Measurements from ENCODE around the gene BRSK2. TPM values are rescaled to one million over a fixed set of nuclear protein-coding genes. Genes with fewer than 3 reads are reported as not detected.

BRSK2 gene
- total RNA-seq, 2 donors from 2014 or later: 0.17 to 0.33 TPM

DNA sequence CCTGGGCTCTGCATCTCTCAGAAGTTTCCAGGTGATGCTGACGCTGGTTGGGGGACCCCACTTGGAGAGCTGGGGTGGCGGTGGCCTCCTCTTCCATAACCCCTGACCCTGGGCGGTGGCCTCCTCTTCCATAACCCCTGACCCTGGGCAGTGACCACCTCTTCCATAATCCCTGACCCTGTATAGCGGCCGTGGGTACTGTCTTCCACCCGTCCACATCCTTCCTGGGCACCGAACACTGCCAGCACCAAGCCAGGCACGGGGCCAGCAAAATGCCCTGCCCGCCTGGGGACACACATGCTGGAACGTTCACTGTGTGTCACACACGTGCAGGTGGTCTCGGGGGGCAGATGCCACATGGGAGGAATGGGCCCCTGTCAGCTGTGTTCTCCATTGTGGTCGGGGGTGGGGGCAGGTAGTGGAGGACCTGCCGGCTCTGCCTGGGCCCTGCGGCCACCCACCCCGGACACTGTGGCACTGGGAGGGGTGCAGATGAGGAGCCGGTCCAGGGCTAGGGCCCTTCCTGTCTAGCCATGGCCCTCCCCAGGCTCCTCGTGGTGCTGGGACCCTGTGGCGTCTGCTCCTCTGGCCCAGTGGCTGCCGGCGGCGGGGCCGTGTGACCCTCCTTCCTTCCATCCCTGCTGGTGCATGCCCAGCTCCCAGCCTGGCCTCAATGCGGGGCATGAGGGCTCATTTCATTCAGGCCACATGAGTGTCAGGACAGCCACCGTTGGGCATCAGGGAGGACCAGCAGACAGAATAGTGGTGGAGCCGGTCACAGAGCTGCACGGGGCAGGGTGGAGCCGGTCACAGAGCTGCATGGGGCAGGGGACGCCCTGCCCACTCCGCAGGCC, 10.8 kb downstream of the BRSK2 start:
- no peak overlapping the region for H3K4me3 Mint-ChIP-seq
- no peaks in the 10 kb centered on the region for H3K9me3 Mint-ChIP-seq
- ATAC-seq (no peak), DNase-seq (ENCODE audit: low spot score) (no peak)
- no peaks in the 10 kb centered on the region for H3K4me1 Mint-ChIP-seq (ENCODE audit: low read depth in 2 of 2)
- no peak overlapping the region for H3K27ac Mint-ChIP-seq
- H3K36me3 Mint-ChIP-seq: no peaks in the 10 kb centered on the region
- H3K27me3 Mint-ChIP-seq: no peaks in the 10 kb centered on the region

DNA sequence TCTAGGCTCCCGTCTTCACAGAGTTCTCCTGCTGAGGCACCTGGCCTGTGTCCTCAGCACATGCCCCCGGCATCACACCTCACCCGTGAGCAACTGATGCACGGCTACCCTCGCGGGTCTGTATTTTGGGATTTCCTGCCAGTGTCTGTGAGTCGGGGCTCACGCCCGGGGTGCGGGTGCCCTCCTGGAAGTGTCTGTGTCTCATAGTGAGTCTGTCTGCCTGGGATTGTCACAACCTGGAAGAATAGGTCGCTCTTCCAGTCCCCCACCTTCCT, 11.4 kb downstream of the BRSK2 start:
- ATAC-seq (no peak), DNase-seq (ENCODE audit: low spot score) (no peak)
- Mint-ChIP-seq H3K27ac (no peak overlapping the region), H3K9me3 (no peaks in the 10 kb centered on the region), H3K27me3 (no peaks in the 10 kb centered on the region), H3K4me3 (no peak overlapping the region), H3K4me1 (ENCODE audit: low read depth in 2 of 2) (no peaks in the 10 kb centered on the region), H3K36me3 (no peaks in the 10 kb centered on the region)

DNA sequence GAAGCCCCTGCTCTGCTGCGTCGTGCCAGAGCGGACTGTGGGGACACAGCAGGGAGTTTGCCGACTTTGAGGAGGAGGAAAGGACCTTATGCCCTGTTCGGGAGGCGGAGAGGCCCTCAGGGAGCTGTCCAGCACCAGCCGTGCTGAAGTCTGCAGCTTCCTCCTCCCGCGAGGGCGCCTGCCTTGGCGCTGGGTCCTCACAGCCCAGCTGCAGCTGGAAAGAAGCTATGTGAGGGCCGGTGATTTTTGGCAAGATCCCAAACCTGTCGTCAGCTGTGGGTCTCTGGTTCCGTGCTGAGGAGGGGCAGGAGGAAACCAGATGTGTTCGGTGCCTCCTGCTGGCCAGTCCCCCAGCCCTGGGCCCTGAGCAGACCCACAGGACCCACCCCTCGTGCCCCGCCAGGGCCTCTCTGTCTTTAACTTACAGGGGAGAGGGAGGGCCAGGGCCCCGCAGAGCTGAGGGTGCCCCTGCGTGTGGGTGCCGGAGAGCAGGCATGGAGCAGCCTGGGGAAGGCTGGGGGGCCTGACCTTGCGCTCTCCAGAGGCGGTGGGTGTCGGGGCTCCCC, 12.0 kb downstream of the BRSK2 start:
- ATAC-seq (no peak), DNase-seq (ENCODE audit: low spot score) (peak; percentile 57)
- Mint-ChIP-seq H3K9me3 (no peaks in the 10 kb centered on the region), H3K4me1 (ENCODE audit: low read depth in 2 of 2) (no peaks in the 10 kb centered on the region), H3K27me3 (no peaks in the 10 kb centered on the region), H3K4me3 (no peak overlapping the region), H3K27ac (no peak overlapping the region), H3K36me3 (no peaks in the 10 kb centered on the region)

DNA sequence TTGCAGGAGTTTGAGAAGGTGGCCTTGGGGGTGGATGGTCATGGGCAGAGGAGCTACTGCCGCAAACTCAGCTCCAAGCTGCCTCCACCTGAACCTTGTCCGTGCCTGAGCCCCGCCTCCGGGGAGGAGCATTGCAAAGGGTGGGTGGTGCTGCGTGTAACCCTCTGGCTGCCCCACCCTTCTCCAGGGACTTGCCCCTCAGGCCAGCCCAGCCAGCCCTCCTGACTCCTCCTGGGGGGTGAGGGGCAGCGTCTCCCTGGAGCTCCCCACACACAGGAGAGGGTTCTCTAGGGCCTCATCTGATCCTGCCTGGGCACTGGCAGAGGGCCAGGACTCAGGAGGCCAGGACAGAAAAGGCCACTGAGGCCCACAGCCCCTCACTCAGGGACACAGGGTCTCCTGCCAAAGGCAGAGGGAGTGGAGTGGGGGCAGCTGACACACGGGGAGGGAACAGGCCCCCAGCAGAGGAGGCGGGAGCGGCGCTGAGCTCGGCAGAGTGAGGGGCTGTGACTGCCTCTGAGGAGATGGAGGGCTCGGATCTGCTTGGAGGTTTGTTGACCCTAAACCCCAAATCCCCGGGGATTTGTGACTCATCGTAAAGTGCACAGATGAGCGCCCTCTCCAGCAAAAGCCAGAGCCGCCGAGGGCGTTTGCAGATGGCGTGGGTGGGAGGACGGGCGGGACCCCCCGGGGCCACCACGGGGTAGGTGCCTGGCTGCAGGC, 12.8 kb downstream of the BRSK2 start:
- Mint-ChIP-seq H3K4me1 (ENCODE audit: low read depth in 2 of 2) (no peaks in the 10 kb centered on the region), H3K27ac (no peak overlapping the region), H3K27me3 (no peaks in the 10 kb centered on the region), H3K4me3 (no peak overlapping the region), H3K9me3 (no peaks in the 10 kb centered on the region), H3K36me3 (no peaks in the 10 kb centered on the region)
- DNase-seq (ENCODE audit: low spot score): peak; percentile 57
- no peak for ATAC-seq

DNA sequence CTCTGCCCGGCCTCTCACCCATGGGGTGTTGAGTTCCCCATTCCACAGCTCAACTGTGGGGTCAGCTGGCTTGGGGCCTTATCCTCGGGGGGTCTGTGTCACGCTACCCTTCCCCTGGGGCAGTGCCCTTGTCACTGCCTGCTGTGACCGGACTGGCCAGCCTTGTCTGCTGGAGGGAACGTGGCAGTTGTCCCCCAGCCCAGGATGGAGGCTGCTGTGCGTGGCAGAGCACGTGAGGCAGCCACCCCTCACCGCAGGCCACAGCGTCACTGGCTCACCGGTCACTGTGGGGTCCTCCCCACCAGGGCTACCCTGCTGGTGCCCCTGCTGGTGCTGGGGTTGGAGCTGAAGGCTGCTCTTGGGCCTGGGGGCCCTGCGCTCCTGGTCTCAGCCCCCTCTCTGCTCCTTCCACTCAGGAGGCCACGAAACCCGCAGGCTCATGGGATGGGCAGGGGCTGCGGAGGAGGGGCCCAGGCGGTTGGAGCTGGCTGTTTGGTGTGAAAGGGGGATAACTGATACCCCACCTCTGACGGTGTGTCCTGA, 13.4 kb downstream of the BRSK2 start:
- peak; percentile 42 for DNase-seq (ENCODE audit: low spot score)
- H3K9me3 Mint-ChIP-seq: no peaks in the 10 kb centered on the region
- no peak overlapping the region for H3K4me3 Mint-ChIP-seq
- no peak overlapping the region for H3K27ac Mint-ChIP-seq
- no peak for ATAC-seq
- H3K27me3 Mint-ChIP-seq: no peaks in the 10 kb centered on the region
- H3K4me1 Mint-ChIP-seq (ENCODE audit: low read depth in 2 of 2): no peaks in the 10 kb centered on the region
- H3K36me3 Mint-ChIP-seq: no peaks in the 10 kb centered on the region

DNA sequence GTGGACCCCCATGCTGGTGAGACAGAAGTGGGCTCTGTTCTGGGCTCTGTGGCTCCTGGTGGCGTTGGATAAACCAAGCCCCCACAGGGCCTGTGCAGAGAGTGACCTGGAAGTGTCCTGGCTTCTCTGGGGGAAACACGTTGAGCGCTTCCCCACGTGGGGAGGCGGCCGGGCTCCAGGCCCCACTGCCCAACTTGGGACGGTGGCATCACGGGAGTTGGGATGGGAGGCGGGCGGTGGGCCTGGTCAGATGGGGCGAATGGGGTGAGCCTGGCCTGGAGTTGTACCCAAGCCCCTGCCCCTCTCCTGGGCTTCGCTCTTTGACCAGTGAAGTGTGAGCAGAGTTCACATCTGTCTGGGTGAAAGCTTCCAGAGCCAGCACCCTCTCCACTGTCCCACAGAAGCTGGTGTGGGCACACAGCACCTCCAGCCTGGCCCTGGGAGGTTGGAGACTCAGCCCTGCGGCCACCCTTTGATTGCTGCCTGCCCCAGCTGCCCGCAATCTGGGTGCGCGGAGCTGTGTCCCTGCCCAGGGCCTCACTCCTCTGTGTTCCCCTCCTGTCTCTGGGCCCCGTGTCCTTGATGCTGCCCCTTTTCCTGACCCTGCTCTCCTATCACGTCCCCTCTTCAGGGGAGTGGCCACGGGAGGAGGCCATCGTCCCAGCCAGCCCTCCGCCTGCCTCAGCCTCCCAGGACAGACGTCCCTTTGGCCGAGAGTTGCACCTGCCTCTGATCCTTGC, 14.2 kb downstream of the BRSK2 start:
- Mint-ChIP-seq H3K4me3 (no peak overlapping the region), H3K9me3 (no peaks in the 10 kb centered on the region), H3K36me3 (no peaks in the 10 kb centered on the region), H3K4me1 (ENCODE audit: low read depth in 2 of 2) (no peaks in the 10 kb centered on the region), H3K27me3 (no peaks in the 10 kb centered on the region), H3K27ac (no peak overlapping the region)
- DNase-seq (ENCODE audit: low spot score) (peak; percentile 39), ATAC-seq (no peak)

DNA sequence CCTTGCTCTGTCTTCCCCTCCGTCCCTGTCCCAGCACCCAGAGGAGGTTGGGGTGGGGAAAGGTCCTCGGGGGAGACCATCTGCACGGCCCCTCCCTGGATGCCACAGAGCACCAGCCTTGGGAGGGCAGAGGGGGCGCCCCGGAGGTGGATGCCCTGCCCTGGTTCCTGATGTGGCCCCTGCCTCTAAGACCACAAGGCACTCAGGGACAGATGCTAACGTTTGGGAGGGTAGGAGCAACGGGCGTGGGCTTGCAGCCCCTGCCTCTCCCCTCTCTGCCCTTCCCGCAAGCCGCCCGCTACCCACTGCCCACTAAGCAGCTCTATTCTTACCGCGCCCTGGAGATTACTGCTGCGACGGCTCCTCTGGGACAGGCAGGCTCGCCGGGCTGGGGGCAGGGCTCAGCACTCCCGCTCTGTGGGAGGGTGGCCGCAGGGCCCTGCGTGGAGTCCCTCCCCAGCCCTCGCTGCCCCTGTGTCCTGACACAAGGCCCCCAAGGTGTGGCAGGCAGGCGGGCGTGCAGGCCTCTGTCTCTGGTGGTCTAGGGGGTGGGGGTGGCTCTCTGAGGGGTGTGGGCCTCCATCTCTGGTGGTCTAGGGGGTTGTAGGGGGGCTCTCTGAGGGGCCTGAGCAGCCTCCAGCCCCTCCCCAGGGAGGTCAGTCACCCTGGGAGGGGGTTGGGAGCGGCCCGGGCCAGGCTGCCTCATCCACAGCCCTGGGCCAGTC, 14.9 kb downstream of the BRSK2 start:
- ATAC-seq (no peak), DNase-seq (ENCODE audit: low spot score) (no peak)
- Mint-ChIP-seq H3K4me3 (no peak overlapping the region), H3K4me1 (ENCODE audit: low read depth in 2 of 2) (no peaks in the 10 kb centered on the region), H3K27me3 (no peaks in the 10 kb centered on the region), H3K36me3 (no peaks in the 10 kb centered on the region), H3K9me3 (no peaks in the 10 kb centered on the region), H3K27ac (no peak overlapping the region)

DNA sequence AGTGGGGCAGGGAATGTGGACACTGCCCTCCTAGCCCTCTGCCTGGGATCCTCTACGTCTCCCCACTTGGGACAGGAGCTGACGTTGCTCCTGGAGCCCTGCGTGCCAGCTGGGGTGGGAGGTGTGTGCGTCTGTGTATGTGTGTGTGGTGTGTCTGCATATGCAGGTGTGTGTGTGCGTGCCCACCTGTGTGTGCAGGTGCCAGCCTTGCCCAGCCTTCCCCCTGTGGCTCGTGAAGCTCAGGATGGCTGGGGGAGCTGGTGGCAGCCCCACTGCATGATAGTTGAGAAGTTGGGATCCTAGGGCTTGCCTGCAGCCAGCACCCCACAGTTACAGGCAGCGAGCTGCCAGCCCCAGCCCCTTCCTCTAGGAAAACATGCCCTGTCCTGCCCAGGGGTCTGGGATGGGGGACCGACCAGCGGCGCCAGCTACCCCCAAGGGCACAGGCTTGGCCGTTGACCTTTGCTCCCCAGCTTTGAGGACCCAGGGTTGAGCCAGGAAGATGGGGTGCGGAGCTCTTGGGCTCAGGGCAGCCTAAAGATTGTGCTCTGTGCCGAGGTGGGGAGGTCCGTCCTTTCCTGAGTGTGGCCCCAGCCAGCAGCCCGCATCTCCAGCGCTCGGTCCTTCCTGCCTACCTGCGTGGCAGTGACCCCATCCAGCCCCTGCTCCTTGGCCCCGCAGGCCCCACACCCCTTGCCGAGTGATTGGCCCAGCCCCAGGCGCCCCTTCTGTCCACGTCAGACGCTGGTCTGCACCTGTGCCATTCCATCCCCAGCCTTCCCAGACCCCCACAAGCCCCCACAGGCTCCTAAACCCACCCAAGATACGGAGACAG, 15.7 kb downstream of the BRSK2 start:
- no peak overlapping the region for H3K4me3 Mint-ChIP-seq
- H3K9me3 Mint-ChIP-seq: no peaks in the 10 kb centered on the region
- H3K27ac Mint-ChIP-seq: no peak overlapping the region
- ATAC-seq (no peak), DNase-seq (ENCODE audit: low spot score) (no peak)
- no peaks in the 10 kb centered on the region for H3K4me1 Mint-ChIP-seq (ENCODE audit: low read depth in 2 of 2)
- no peaks in the 10 kb centered on the region for H3K36me3 Mint-ChIP-seq
- no peaks in the 10 kb centered on the region for H3K27me3 Mint-ChIP-seq

DNA sequence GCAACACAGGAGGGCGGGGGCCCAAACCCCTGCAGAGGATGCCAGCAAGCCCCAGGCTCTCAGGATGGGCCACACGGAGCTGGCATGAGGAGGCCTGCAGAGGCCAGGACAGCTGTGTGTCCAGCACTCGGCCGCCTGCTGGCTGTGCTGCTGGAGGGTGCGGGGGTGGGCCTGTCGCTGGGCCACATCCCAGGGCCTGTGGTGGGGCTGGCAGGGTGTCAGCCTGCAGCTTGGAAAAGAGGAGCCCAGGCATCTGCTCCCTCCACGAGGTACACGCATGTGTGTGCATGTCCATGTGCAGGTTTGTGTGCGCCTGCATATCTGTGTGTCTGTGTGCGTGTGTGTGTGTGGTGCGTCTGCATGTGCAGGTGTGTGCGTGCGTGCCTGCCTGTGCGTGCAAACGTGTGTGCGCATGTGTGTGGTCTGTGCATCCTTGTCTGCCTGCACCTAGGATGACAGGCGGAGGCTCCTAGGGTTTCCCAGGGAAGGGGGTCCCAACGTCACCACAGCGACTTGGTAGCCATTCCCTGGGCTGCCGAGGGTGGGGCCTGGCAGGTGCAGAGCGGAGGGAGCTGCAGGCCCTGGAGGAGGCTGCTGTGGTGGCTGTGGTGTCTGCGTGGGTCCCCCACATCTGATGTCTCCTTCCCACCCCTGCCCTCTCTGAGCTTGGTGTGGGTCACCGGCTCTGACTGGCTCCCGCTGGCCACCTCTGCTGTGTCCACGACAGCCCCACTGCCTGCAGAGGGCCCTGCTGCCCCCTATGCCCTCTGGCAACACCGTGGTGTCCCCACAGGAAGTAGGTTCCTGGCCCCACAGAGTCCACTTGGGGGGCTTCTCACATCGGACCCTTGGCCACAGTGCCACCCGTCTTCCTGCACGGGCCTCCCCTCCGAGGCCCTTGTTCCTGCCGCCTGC, 17.1 kb downstream of the BRSK2 start:
- H3K4me3 Mint-ChIP-seq: no peak overlapping the region
- no peaks in the 10 kb centered on the region for H3K9me3 Mint-ChIP-seq
- no peak for DNase-seq (ENCODE audit: low spot score)
- ATAC-seq: no peak
- no peaks in the 10 kb centered on the region for H3K4me1 Mint-ChIP-seq (ENCODE audit: low read depth in 2 of 2)
- no peaks in the 10 kb centered on the region for H3K36me3 Mint-ChIP-seq
- no peak overlapping the region for H3K27ac Mint-ChIP-seq
- H3K27me3 Mint-ChIP-seq: no peaks in the 10 kb centered on the region

DNA sequence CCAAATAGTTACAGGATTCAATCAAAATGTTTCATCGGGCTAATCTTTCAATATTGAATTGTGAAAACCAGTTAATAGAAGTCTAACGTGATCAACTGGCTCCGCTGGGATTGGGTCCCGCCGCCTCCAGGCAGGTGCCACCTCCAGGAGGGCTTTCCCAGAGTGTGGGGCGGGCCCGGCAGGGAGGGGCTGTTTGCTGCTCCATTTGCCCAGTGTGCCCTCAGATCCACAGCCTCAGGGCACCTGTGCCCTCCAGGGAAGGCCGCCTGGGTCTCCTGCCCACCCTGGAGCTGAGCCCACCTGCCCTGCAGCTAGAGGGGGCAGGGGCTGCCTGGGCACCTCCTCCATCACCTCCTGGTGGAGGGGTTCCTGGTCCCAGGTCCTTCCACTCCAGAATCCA, 17.9 kb downstream of the BRSK2 start:
- Mint-ChIP-seq H3K27ac (no peak overlapping the region), H3K9me3 (no peaks in the 10 kb centered on the region)
- DNase-seq (ENCODE audit: low spot score): no peak

DNA sequence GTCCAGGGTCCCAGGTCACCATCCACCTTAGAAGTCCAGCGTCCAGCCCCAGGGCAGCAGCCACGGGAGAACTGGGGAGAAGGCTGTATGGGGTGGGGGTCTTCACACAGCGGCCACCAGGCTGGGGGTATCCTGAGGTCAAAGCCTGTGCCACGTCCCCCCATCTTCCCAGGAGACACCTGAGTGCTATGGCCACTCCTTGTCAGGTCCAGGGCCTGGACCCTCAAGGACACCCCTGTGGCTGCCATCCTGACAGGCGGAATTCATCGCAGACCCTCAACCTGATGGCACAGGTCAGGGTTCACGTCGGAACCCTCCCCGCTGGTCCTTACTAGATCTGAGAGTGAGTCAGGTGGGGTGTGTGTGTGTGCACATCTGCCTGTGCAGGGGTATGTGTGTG, 18.6 kb downstream of the BRSK2 start:
- Mint-ChIP-seq H3K27me3 (no peaks in the 10 kb centered on the region), H3K4me3 (no peak overlapping the region), H3K4me1 (ENCODE audit: low read depth in 2 of 2) (no peaks in the 10 kb centered on the region), H3K9me3 (no peaks in the 10 kb centered on the region), H3K27ac (no peak overlapping the region), H3K36me3 (no peaks in the 10 kb centered on the region)
- no peak for DNase-seq (ENCODE audit: low spot score)
- ATAC-seq: no peak

More for the DNA sequence above, 17.9 kb downstream of the BRSK2 start:
- Mint-ChIP-seq H3K4me1 (ENCODE audit: low read depth in 2 of 2) (no peaks in the 10 kb centered on the region), H3K27me3 (no peaks in the 10 kb centered on the region), H3K4me3 (no peak overlapping the region), H3K36me3 (no peaks in the 10 kb centered on the region)
- ATAC-seq: no peak

All from natural killer cell treated with Interleukin-12 subunit alpha and Interleukin-12 subunit beta and Interleukin-15 and Interleukin-18, amount 100 ng/mL, for 72 hours (primary cell).